IMR-90 (cell line): ENCODE data around the gene DAAM2. TPM values are rescaled to one million over a fixed set of nuclear protein-coding genes. Genes with fewer than 3 reads are reported as not detected.

Experiments used
- polyA plus RNA-seq, 3 experiments: library from polyadenylated mRNA; depleted of rRNA; stranded (reverse); fragments of >200 nt; gene quantifications; 2 replicates each; pipeline ENCODE4 v1.2.3, GENCODE V29; 2012; ENCODE audit warnings: low replicate concordance in 1 of 3
- total RNA-seq: library from RNA; depleted of rRNA; stranded (reverse); fragments of >200 nt; gene quantifications from 2 replicates; pipeline ENCODE4 v1.2.3, GENCODE V29; 2012; rRNA removed

DAAM2 gene
- total and polyA plus RNA-seq, 2 of the 4 experiments (the other 2 are of a cell fraction), result 11.2 to 12.9 TPM

Other genes starting within 250 kb of the DAAM2 start
- under 0.01 TPM in 1 of 2 replicates, not detected in the other for gene KIF6, start 67.0 kb upstream of the DAAM2 start, total RNA-seq
- gene KIF6, start 67.0 kb upstream of the DAAM2 start, polyA plus RNA-seq (2012; rRNA removed), result 0.09 and 0.10 TPM in 2 replicates
- 8.1 and 9.5 TPM in 2 replicates for gene MOCS1, start 142.1 kb downstream of the DAAM2 start, total RNA-seq
- gene MOCS1, start 142.1 kb downstream of the DAAM2 start, polyA plus RNA-seq (2012; rRNA removed), result 4.8 and 5.5 TPM in 2 replicates